Measurements from ENCODE around the gene MUC3A.

DNA sequence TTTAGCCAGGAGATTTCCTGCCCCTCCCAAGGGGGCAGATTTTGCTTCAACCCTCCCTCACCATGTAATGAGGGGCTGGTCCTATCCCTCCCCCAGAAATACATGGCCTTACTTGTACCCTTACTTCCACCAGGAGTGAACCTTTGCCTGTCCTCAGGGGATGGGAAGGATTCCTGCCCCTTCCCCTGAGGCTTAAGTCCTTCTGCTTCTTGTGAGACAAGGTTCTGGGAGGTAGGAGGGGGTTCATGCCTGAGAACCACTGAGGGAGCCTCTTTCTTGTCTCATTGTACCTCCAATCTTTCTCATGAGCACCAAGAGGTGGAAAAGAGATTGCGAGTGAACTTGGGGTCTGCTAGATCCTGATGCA, 19.5 kb upstream of the MUC3A start:
- TF ChIP-seq, protein P1, sequence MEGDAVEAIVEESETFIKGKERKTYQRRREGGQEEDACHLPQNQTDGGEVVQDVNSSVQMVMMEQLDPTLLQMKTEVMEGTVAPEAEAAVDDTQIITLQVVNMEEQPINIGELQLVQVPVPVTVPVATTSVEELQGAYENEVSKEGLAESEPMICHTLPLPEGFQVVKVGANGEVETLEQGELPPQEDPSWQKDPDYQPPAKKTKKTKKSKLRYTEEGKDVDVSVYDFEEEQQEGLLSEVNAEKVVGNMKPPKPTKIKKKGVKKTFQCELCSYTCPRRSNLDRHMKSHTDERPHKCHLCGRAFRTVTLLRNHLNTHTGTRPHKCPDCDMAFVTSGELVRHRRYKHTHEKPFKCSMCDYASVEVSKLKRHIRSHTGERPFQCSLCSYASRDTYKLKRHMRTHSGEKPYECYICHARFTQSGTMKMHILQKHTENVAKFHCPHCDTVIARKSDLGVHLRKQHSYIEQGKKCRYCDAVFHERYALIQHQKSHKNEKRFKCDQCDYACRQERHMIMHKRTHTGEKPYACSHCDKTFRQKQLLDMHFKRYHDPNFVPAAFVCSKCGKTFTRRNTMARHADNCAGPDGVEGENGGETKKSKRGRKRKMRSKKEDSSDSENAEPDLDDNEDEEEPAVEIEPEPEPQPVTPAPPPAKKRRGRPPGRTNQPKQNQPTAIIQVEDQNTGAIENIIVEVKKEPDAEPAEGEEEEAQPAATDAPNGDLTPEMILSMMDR (IDR thresholded peaks at IDR 0.05), result no peak
- no peak for TF ChIP-seq POLR2AphosphoS5 (IDR thresholded peaks at IDR 0.05)

All from upper lobe of left lung (tissue), 4 donors.